Measurements from ENCODE around the gene PRPSAP2. TPM values are rescaled to one million over a fixed set of nuclear protein-coding genes. Genes with fewer than 3 reads are reported as not detected.

PRPSAP2 gene
- polyA plus RNA-seq, 4 donors = 30.2 to 43.2 (median 30.6) TPM

- Histone ChIP-seq H3K36me3 (ENCODE audit: control insufficient read depth in 3 of 3, insufficient read depth in 2 of 3, low read depth in 1 of 3, low read length in 3 of 3) (peaks cover 0 to 1% (median 0%) of the 10 kb centered on the region in 3 donors), H3K4me1 (ENCODE audit: control insufficient read depth in 3 of 3, insufficient read depth in 2 of 3, low read depth in 1 of 3, low read length in 2 of 3) (peaks cover 0 to 5% (median 0%) of the 10 kb centered on the region in 3 donors), H3K27me3 (ENCODE audit: control insufficient read depth in 3 of 3, insufficient read depth in 3 of 3, low read length in 3 of 3) (no peaks in the 10 kb centered on the region), H3K4me3 (ENCODE audit: low read depth in 1 of 3, low read length in 3 of 3) (no peak overlapping the region), H3K27ac (ENCODE audit: low read depth in 1 of 3, low read length in 2 of 3) (peak overlapping the region in 1 of 3 donors; percentile 13), H3K9me3 (ENCODE audit: control insufficient read depth in 2 of 2, insufficient read depth in 1 of 2, low read depth in 1 of 2, low read length in 1 of 2) (no peaks in the 10 kb centered on the region)
- FAIRE-seq (no peak), DNase-seq (peak in 1 of 2 donors; percentile 36)
- WGBS, 3 donors = 76 to 80% (median 78%) methylated on average over 8 of the region's 8 CpGs
These were observed 80.2 kb downstream of the PRPSAP2 start for GRCh38 chr17:18937981-18938691.

DNA sequence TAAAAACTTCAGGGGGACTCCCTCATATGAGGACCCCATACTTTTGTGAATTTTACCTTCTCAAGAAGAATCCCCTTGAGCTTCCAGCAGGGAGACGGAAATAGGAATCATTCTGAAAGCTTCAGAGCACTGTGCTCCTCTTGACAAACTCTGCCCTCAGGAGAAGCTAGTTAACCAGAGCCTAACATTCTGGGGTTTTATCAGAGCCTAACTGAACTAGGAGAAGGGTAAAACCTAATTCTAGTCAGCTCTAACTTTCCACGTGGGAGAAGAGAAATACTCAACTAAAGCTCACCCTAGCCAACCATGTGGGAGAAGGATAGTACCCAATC, 80.7 kb downstream of the PRPSAP2 start:
- DNase-seq (no peak), FAIRE-seq (no peak)
- Histone ChIP-seq H3K4me1 (ENCODE audit: control insufficient read depth in 3 of 3, insufficient read depth in 2 of 3, low read depth in 1 of 3, low read length in 2 of 3) (peaks cover 0 to 5% (median 0%) of the 10 kb centered on the region in 3 donors), H3K4me3 (ENCODE audit: low read depth in 1 of 3, low read length in 3 of 3) (no peak overlapping the region), H3K9me3 (ENCODE audit: control insufficient read depth in 2 of 2, insufficient read depth in 1 of 2, low read depth in 1 of 2, low read length in 1 of 2) (no peaks in the 10 kb centered on the region), H3K27ac (ENCODE audit: low read depth in 1 of 3, low read length in 2 of 3) (peak overlapping the region in 1 of 3 donors; percentile 13), H3K36me3 (ENCODE audit: control insufficient read depth in 3 of 3, insufficient read depth in 2 of 3, low read depth in 1 of 3, low read length in 3 of 3) (no peaks in the 10 kb centered on the region), H3K27me3 (ENCODE audit: control insufficient read depth in 3 of 3, insufficient read depth in 3 of 3, low read length in 3 of 3) (no peaks in the 10 kb centered on the region)
- 49 to 70% (median 58%) methylated on average over 2 of the region's 2 CpGs for WGBS, 3 donors

- DNase-seq = no peak
- no peak overlapping the region for H3K27ac ChIP-seq (ENCODE audit: low read depth in 1 of 3, low read length in 2 of 3)
- no peak overlapping the region for H3K4me3 ChIP-seq (ENCODE audit: low read depth in 1 of 3, low read length in 3 of 3)
- no peak for FAIRE-seq
- H3K4me1 ChIP-seq (ENCODE audit: control insufficient read depth in 3 of 3, insufficient read depth in 2 of 3, low read depth in 1 of 3, low read length in 2 of 3) = peaks cover 0 to 4% (median 0%) of the 10 kb centered on the region in 3 donors
- no peaks in the 10 kb centered on the region for H3K36me3 ChIP-seq (ENCODE audit: control insufficient read depth in 3 of 3, insufficient read depth in 2 of 3, low read depth in 1 of 3, low read length in 3 of 3)
- WGBS, 3 donors = 77 to 85% (median 80%) methylated on average over 5 of the region's 5 CpGs
- H3K9me3 ChIP-seq (ENCODE audit: control insufficient read depth in 2 of 2, insufficient read depth in 1 of 2, low read depth in 1 of 2, low read length in 1 of 2) = no peaks in the 10 kb centered on the region
- H3K27me3 ChIP-seq (ENCODE audit: control insufficient read depth in 3 of 3, insufficient read depth in 3 of 3, low read length in 3 of 3) = peaks cover 0 to 2% (median 0%) of the 10 kb centered on the region in 3 donors
These were observed 86.7 kb downstream of the PRPSAP2 start for GRCh38 chr17:18944646-18945045.

DNA sequence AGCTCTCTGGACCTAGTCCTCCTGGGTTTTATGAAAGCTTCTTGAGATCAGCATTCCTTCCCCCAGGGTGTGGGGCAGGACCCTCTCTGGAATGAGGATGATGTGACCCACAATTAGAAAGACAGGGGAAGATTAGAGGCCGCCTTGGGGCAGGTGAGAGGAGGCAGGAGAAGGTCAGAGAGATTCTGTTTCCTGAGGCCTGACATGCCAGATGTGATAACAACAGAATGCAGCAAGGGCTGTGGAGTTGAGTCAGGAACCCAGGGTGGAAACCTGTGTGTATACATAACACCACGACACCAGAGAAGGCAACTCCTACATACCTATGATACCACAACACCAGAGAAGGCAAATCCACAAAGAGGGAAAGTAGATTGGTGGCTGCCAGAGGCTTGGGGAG, 88.6 kb downstream of the PRPSAP2 start:
- Histone ChIP-seq H3K9me3 (ENCODE audit: control insufficient read depth in 2 of 2, insufficient read depth in 1 of 2, low read depth in 1 of 2, low read length in 1 of 2) (no peaks in the 10 kb centered on the region), H3K27me3 (ENCODE audit: control insufficient read depth in 3 of 3, insufficient read depth in 3 of 3, low read length in 3 of 3) (peaks cover 0 to 2% (median 0%) of the 10 kb centered on the region in 3 donors), H3K4me3 (ENCODE audit: low read depth in 1 of 3, low read length in 3 of 3) (no peak overlapping the region), H3K36me3 (ENCODE audit: control insufficient read depth in 3 of 3, insufficient read depth in 2 of 3, low read depth in 1 of 3, low read length in 3 of 3) (no peaks in the 10 kb centered on the region), H3K27ac (ENCODE audit: low read depth in 1 of 3, low read length in 2 of 3) (no peak overlapping the region), H3K4me1 (ENCODE audit: control insufficient read depth in 3 of 3, insufficient read depth in 2 of 3, low read depth in 1 of 3, low read length in 2 of 3) (peaks cover 0 to 22% (median 0%) of the 10 kb centered on the region in 3 donors)
- no peak for FAIRE-seq
- no peak for DNase-seq
- WGBS, 3 donors = 44 to 69% (median 69%) methylated on average over 2 of the region's 2 CpGs

DNA sequence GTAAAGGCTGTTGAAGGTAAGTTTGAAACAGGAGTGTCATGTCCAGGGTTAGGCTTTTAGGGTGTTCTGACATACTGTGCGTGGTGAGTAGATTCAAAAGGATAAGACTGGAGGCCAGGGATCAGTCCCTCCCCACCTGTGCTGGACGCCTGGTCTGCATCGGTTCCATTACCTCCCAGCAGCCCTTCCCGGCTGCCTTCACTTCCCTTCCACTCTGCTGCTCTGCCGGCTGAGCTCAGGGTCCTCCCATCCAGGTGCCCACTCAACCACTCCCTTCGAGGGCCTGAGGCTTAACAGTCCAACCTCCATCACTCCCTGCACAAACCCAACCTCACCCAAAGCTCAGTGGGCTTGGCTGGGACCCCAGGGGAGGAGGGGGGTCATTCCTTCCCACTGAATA, 89.9 kb downstream of the PRPSAP2 start:
- FAIRE-seq (no peak), DNase-seq (no peak)
- no peak overlapping the region for H3K27ac ChIP-seq (ENCODE audit: low read depth in 1 of 3, low read length in 2 of 3)
- H3K36me3 ChIP-seq (ENCODE audit: control insufficient read depth in 3 of 3, insufficient read depth in 2 of 3, low read depth in 1 of 3, low read length in 3 of 3) = no peaks in the 10 kb centered on the region
- peaks cover 0 to 22% (median 0%) of the 10 kb centered on the region in 3 donors for H3K4me1 ChIP-seq (ENCODE audit: control insufficient read depth in 3 of 3, insufficient read depth in 2 of 3, low read depth in 1 of 3, low read length in 2 of 3)
- WGBS, 3 donors = 65 to 81% (median 81%) methylated on average over 6 of the region's 6 CpGs
- H3K27me3 ChIP-seq (ENCODE audit: control insufficient read depth in 3 of 3, insufficient read depth in 3 of 3, low read length in 3 of 3) = peaks cover 0 to 2% (median 0%) of the 10 kb centered on the region in 3 donors
- no peak overlapping the region for H3K4me3 ChIP-seq (ENCODE audit: low read depth in 1 of 3, low read length in 3 of 3)
- no peaks in the 10 kb centered on the region for H3K9me3 ChIP-seq (ENCODE audit: control insufficient read depth in 2 of 2, insufficient read depth in 1 of 2, low read depth in 1 of 2, low read length in 1 of 2)

DNA sequence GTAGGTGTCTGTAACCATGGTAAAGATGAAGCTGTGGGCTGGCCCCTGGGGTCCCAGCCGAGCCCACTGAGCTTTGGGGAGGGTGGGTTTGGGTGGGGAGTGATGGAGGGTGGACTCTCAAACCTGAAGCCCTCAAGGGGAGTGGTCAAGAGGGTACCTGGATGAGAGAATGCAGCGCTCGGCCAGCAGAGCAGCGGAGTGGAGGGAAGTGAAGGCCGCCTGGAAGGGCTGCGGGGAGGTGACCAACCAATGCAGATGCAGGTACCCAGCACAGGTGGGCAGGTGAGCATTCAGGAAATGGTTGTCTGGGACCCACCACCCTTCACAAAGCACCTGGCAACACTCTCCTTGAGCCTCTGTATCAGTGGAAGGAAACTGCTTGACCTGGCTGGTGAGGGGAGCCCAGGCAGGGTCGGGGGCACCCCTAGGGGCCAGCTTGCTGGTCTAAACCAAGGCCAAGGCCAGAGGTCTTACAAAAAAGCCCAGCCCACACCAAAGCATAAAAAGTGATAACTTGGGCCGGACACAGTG, 90.6 kb downstream of the PRPSAP2 start:
- Histone ChIP-seq H3K27ac (ENCODE audit: low read depth in 1 of 3, low read length in 2 of 3) (no peak overlapping the region), H3K4me3 (ENCODE audit: low read depth in 1 of 3, low read length in 3 of 3) (no peak overlapping the region), H3K36me3 (ENCODE audit: control insufficient read depth in 3 of 3, insufficient read depth in 2 of 3, low read depth in 1 of 3, low read length in 3 of 3) (no peaks in the 10 kb centered on the region), H3K9me3 (ENCODE audit: control insufficient read depth in 2 of 2, insufficient read depth in 1 of 2, low read depth in 1 of 2, low read length in 1 of 2) (no peaks in the 10 kb centered on the region), H3K27me3 (ENCODE audit: control insufficient read depth in 3 of 3, insufficient read depth in 3 of 3, low read length in 3 of 3) (peaks cover 0 to 2% (median 0%) of the 10 kb centered on the region in 3 donors), H3K4me1 (ENCODE audit: control insufficient read depth in 3 of 3, insufficient read depth in 2 of 3, low read depth in 1 of 3, low read length in 2 of 3) (peaks cover 0 to 22% (median 0%) of the 10 kb centered on the region in 3 donors)
- 80 to 84% (median 82%) methylated on average over 8 of the region's 8 CpGs for WGBS, 3 donors
- DNase-seq = no peak
- FAIRE-seq = no peak

DNA sequence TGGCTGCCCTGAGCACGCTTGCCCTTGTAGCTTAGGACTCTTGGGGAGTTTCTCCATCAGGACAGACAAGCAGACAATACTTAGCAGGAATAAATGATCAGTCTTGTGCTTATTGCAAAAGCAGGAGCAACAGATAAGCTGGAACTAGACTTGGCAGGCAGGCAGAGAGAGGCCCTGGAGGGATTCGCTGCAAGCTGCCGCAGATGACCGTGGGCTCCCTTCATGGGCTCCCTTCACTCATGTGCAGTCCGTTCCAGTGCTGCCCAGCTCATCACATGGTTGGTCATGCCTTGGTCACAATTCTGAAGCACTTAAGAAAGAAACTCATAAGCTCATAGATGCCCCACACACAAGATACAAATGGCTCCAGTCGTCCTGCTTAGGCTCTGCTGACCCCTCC, 91.6 kb downstream of the PRPSAP2 start:
- Histone ChIP-seq H3K4me1 (ENCODE audit: control insufficient read depth in 3 of 3, insufficient read depth in 2 of 3, low read depth in 1 of 3, low read length in 2 of 3) (peaks cover 0 to 22% (median 0%) of the 10 kb centered on the region in 3 donors), H3K27ac (ENCODE audit: low read depth in 1 of 3, low read length in 2 of 3) (peak overlapping the region in 1 of 3 donors; percentile 0), H3K27me3 (ENCODE audit: control insufficient read depth in 3 of 3, insufficient read depth in 3 of 3, low read length in 3 of 3) (peaks cover 0 to 2% (median 0%) of the 10 kb centered on the region in 3 donors), H3K36me3 (ENCODE audit: control insufficient read depth in 3 of 3, insufficient read depth in 2 of 3, low read depth in 1 of 3, low read length in 3 of 3) (no peaks in the 10 kb centered on the region), H3K4me3 (ENCODE audit: low read depth in 1 of 3, low read length in 3 of 3) (no peak overlapping the region), H3K9me3 (ENCODE audit: control insufficient read depth in 2 of 2, insufficient read depth in 1 of 2, low read depth in 1 of 2, low read length in 1 of 2) (no peaks in the 10 kb centered on the region)
- DNase-seq (no peak), FAIRE-seq (no peak)
- 70 to 83% (median 83%) methylated on average over 6 of the region's 6 CpGs for WGBS, 3 donors

DNA sequence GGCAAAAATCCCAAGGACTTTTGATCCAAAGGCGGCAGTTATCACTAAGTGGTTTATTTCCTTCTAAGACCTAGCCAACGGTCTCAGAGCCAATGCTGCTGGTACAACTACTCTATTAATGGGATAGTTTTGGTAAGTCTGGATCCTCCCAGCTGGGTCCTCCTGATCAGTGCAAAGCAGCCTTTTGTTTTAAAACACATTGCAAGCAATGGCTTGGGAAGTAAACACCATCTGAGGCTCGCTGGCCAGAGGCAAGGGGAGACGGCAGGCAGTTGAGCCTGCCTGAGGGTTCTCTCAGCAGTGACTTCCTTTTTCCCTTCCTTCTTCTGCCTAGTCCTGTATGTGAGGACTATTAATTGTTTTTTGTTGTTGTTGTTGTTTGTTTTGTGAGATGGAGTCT, 92.4 kb downstream of the PRPSAP2 start:
- Histone ChIP-seq H3K4me3 (ENCODE audit: low read depth in 1 of 3, low read length in 3 of 3) (no peak overlapping the region), H3K9me3 (ENCODE audit: control insufficient read depth in 2 of 2, insufficient read depth in 1 of 2, low read depth in 1 of 2, low read length in 1 of 2) (no peaks in the 10 kb centered on the region), H3K27me3 (ENCODE audit: control insufficient read depth in 3 of 3, insufficient read depth in 3 of 3, low read length in 3 of 3) (peaks cover 0 to 2% (median 0%) of the 10 kb centered on the region in 3 donors), H3K36me3 (ENCODE audit: control insufficient read depth in 3 of 3, insufficient read depth in 2 of 3, low read depth in 1 of 3, low read length in 3 of 3) (no peaks in the 10 kb centered on the region), H3K27ac (ENCODE audit: low read depth in 1 of 3, low read length in 2 of 3) (peak overlapping the region in 1 of 3 donors; percentile 72), H3K4me1 (ENCODE audit: control insufficient read depth in 3 of 3, insufficient read depth in 2 of 3, low read depth in 1 of 3, low read length in 2 of 3) (peaks cover 0 to 22% (median 0%) of the 10 kb centered on the region in 3 donors)
- 64 to 69% (median 64%) methylated on average over 4 of the region's 4 CpGs for WGBS, 3 donors
- no peak for FAIRE-seq
- no peak for DNase-seq

All from small intestine (tissue), 7 donors.